IPS-NIHi7 (cell line): ENCODE data around the gene NT5C3A.
"Not testable (repeated sequence)": the region's sequence is repeated elsewhere in the genome, so short reads cannot be mapped to it uniquely, and the experiment has no call there.

Experiments used
- DNase-seq: peaks from one replicate; pipeline ENCODE4 v3.0.0; 2012; ENCODE audit warnings: mixed read lengths; ENCODE audit errors: extremely low spot score

NT5C3A gene

DNA sequence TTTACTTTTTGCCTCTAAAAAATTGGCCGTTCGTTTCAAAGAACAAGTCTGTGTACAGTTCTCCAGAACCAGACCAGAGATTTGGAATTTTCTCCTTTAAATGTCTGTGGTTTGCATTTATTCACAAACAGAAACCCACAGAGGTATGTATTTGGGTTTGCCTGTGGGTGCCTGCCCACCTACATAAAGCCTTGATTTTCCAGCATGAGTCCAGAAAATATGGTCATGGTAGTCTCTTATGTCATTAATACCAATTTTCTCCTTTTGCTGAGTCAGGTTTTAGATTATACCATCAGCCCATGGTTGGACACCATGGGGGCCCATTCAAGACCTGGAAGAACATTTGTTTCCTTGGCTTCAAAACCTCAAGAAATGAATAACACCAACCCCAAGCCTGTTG is 82.7 kb downstream of the NT5C3A start:
- not testable (repeated sequence) for DNase-seq

GRCh38 chr7:32979246-32979645 is 83.3 kb downstream of the NT5C3A start:
- DNase-seq, result not testable (repeated sequence)

DNA sequence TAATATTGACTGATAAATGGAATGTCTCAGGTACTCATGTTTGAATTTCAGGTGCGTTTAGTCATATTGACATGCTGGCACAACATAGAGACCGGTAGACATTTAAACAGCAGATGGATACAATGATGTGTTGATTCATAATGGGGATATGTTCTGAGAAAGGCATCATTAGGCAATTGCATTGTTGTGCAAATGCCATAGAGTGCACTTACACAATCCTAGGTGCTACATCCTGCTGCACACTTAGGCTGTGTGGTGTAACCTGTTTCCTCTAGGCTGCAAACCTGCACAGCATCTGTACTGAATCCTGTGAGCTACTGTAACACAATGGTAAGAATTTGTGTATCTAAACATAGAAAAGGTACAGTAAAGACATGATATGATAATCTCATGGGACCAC is 85.4 kb downstream of the NT5C3A start:
- not testable (repeated sequence) for DNase-seq

DNA sequence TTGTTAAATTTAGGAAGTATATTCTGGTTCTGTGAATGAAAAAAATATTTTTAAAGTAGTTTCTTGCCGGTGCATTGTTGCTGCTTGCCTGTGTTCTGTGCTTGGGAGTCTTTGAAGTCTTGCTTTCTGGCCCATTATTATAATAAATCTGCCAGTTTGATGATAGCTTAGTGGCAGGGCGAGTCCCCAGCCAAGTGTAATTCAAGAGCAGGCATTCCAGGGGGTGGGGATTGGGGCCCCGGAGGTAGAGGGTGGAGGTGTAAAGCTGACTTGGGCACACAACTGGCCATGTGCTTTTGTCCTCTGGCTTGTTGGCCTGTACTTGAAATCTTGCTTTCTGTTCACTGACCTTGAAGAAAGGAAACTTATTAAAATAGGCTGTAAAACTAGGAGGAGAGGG is 90.6 kb downstream of the NT5C3A start:
- not testable (repeated sequence) for DNase-seq

DNA sequence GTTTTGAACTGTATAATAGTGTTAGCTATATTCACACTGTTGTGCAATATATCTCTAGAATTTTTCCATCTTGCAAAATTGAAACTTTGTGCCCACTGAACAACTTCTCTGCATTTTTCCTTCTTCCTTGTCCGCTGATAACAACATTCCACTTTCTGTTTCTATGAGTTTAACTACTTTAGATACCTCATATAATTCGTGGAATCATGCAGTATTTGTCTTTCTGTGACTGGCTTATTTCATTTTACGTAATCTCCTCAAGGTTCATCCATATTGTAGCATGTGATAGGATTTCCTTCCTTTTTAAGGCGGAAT is 95.4 kb downstream of the NT5C3A start:
- DNase-seq, result not testable (repeated sequence)

- DNase-seq, result not testable (repeated sequence)
Observed at GRCh38 chr7:32966489-32967267, 95.9 kb downstream of the NT5C3A start.

DNA sequence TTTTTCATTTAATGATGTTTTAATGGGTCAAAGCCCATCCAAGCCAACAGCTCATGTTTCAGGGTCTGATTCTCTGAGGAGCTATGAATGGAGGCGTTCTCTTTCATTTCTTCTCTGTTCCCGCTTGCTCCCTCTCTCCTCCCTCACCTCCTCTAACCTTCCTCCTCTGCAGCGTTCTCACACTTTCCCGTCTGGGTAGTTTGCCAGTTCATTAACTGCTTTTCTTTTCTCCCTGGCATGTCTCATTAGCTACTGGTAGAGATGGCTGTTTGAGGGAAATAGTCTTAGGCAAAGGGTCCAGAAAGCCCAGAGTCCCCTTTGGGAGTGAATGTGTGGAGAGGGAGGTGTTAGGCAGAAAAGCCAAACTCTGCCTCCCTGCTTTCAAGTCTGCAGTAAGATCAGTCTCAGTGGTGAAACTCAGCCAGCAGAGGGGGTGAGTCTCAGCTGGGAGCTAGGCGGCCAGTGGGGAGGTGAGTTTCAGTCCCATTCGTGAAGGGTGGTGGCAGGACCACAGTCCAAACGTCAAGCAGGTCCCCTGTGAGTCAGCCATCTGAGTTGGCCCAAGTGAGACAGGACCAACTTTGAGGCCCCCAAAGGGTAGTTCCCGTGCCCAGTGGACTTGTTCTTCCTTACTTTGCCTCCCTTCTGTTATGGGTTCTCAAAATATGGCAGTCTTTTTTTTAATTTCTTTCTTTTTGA is 98.0 kb downstream of the NT5C3A start:
- DNase-seq, result not testable (repeated sequence)
